ENCODE data around the gene CACNG3.

CACNG3 gene

GRCh38 chr16:24255456-24256371, at the start of gene CACNG3:
Gene CACNG3, plus strand, starts transcription at chr16:24256335. Its CDS starts 420 bp downstream, at chr16:24256755.
- H3K4me3 ChIP-seq (ENCODE audit: low read length), result no peak within 1 kb of the TSS
- H3K9me3 ChIP-seq (ENCODE audit: control insufficient read depth, low read length), result no peaks in the 10 kb centered on the region
- H3K4me1 ChIP-seq (ENCODE audit: control insufficient read depth, insufficient read depth, low read length), result no peaks in the 10 kb centered on the region
- no peaks in the 10 kb centered on the region for H3K36me3 ChIP-seq (ENCODE audit: control insufficient read depth, insufficient read depth, low read length)
- H3K9ac ChIP-seq (ENCODE audit: low read length), result no peak within 1 kb of the TSS
- no peaks in the 10 kb centered on the region for H3K27me3 ChIP-seq (ENCODE audit: control insufficient read depth, insufficient read depth, low read length)

- Histone ChIP-seq H3K4me3 (ENCODE audit: low read length) (no peak overlapping the region), H3K4me1 (ENCODE audit: control insufficient read depth, insufficient read depth, low read length) (no peaks in the 10 kb centered on the region), H3K27me3 (ENCODE audit: control insufficient read depth, insufficient read depth, low read length) (no peaks in the 10 kb centered on the region), H3K9ac (ENCODE audit: low read length) (no peak overlapping the region), H3K9me3 (ENCODE audit: control insufficient read depth, low read length) (no peaks in the 10 kb centered on the region), H3K36me3 (ENCODE audit: control insufficient read depth, insufficient read depth, low read length) (no peaks in the 10 kb centered on the region)
Measured at GRCh38 chr16:24206926-24207325, 49.2 kb upstream of the CACNG3 start.

- Histone ChIP-seq H3K4me1 (ENCODE audit: control insufficient read depth, insufficient read depth, low read length) (no peaks in the 10 kb centered on the region), H3K4me3 (ENCODE audit: low read length) (no peak overlapping the region), H3K9me3 (ENCODE audit: control insufficient read depth, low read length) (no peaks in the 10 kb centered on the region), H3K9ac (ENCODE audit: low read length) (no peak overlapping the region), H3K27me3 (ENCODE audit: control insufficient read depth, insufficient read depth, low read length) (no peaks in the 10 kb centered on the region), H3K36me3 (ENCODE audit: control insufficient read depth, insufficient read depth, low read length) (no peaks in the 10 kb centered on the region)
Measured at GRCh38 chr16:24208710-24209109, 47.4 kb upstream of the CACNG3 start.

- Histone ChIP-seq H3K4me1 (ENCODE audit: control insufficient read depth, insufficient read depth, low read length) (no peaks in the 10 kb centered on the region), H3K4me3 (ENCODE audit: low read length) (no peak overlapping the region), H3K9ac (ENCODE audit: low read length) (no peak overlapping the region), H3K36me3 (ENCODE audit: control insufficient read depth, insufficient read depth, low read length) (no peaks in the 10 kb centered on the region), H3K9me3 (ENCODE audit: control insufficient read depth, low read length) (no peaks in the 10 kb centered on the region), H3K27me3 (ENCODE audit: control insufficient read depth, insufficient read depth, low read length) (no peaks in the 10 kb centered on the region)
Measured at GRCh38 chr16:24214992-24215391, 41.1 kb upstream of the CACNG3 start.

GRCh38 chr16:24216961-24217360, 39.2 kb upstream of the CACNG3 start:
- Histone ChIP-seq H3K4me1 (ENCODE audit: control insufficient read depth, insufficient read depth, low read length) (no peaks in the 10 kb centered on the region), H3K9ac (ENCODE audit: low read length) (no peak overlapping the region), H3K9me3 (ENCODE audit: control insufficient read depth, low read length) (no peaks in the 10 kb centered on the region), H3K36me3 (ENCODE audit: control insufficient read depth, insufficient read depth, low read length) (no peaks in the 10 kb centered on the region), H3K4me3 (ENCODE audit: low read length) (no peak overlapping the region), H3K27me3 (ENCODE audit: control insufficient read depth, insufficient read depth, low read length) (no peaks in the 10 kb centered on the region)

- Histone ChIP-seq H3K36me3 (ENCODE audit: control insufficient read depth, insufficient read depth, low read length) (no peaks in the 10 kb centered on the region), H3K27me3 (ENCODE audit: control insufficient read depth, insufficient read depth, low read length) (no peaks in the 10 kb centered on the region), H3K4me3 (ENCODE audit: low read length) (no peak overlapping the region), H3K9ac (ENCODE audit: low read length) (no peak overlapping the region), H3K4me1 (ENCODE audit: control insufficient read depth, insufficient read depth, low read length) (no peaks in the 10 kb centered on the region), H3K9me3 (ENCODE audit: control insufficient read depth, low read length) (no peaks in the 10 kb centered on the region)
Measured at GRCh38 chr16:24217461-24217860, 38.7 kb upstream of the CACNG3 start.

- Histone ChIP-seq H3K4me1 (ENCODE audit: control insufficient read depth, insufficient read depth, low read length) (no peaks in the 10 kb centered on the region), H3K4me3 (ENCODE audit: low read length) (no peak overlapping the region), H3K27me3 (ENCODE audit: control insufficient read depth, insufficient read depth, low read length) (no peaks in the 10 kb centered on the region), H3K36me3 (ENCODE audit: control insufficient read depth, insufficient read depth, low read length) (no peaks in the 10 kb centered on the region), H3K9me3 (ENCODE audit: control insufficient read depth, low read length) (no peaks in the 10 kb centered on the region), H3K9ac (ENCODE audit: low read length) (no peak overlapping the region)
Measured at GRCh38 chr16:24218299-24218698, 37.8 kb upstream of the CACNG3 start.

- Histone ChIP-seq H3K27me3 (ENCODE audit: control insufficient read depth, insufficient read depth, low read length) (no peaks in the 10 kb centered on the region), H3K9ac (ENCODE audit: low read length) (no peak overlapping the region), H3K4me1 (ENCODE audit: control insufficient read depth, insufficient read depth, low read length) (no peaks in the 10 kb centered on the region), H3K9me3 (ENCODE audit: control insufficient read depth, low read length) (no peaks in the 10 kb centered on the region), H3K4me3 (ENCODE audit: low read length) (no peak overlapping the region), H3K36me3 (ENCODE audit: control insufficient read depth, insufficient read depth, low read length) (no peaks in the 10 kb centered on the region)
Measured at GRCh38 chr16:24221219-24221618, 34.9 kb upstream of the CACNG3 start.

- Histone ChIP-seq H3K9ac (ENCODE audit: low read length) (no peak overlapping the region), H3K27me3 (ENCODE audit: control insufficient read depth, insufficient read depth, low read length) (no peaks in the 10 kb centered on the region), H3K4me1 (ENCODE audit: control insufficient read depth, insufficient read depth, low read length) (no peaks in the 10 kb centered on the region), H3K4me3 (ENCODE audit: low read length) (no peak overlapping the region), H3K9me3 (ENCODE audit: control insufficient read depth, low read length) (no peaks in the 10 kb centered on the region), H3K36me3 (ENCODE audit: control insufficient read depth, insufficient read depth, low read length) (no peaks in the 10 kb centered on the region)
Measured at GRCh38 chr16:24228514-24228913, 27.6 kb upstream of the CACNG3 start.

- no peaks in the 10 kb centered on the region for H3K4me1 ChIP-seq (ENCODE audit: control insufficient read depth, insufficient read depth, low read length)
- H3K9me3 ChIP-seq (ENCODE audit: control insufficient read depth, low read length), result no peaks in the 10 kb centered on the region
- no peaks in the 10 kb centered on the region for H3K36me3 ChIP-seq (ENCODE audit: control insufficient read depth, insufficient read depth, low read length)
- H3K27me3 ChIP-seq (ENCODE audit: control insufficient read depth, insufficient read depth, low read length), result no peaks in the 10 kb centered on the region
- no peak overlapping the region for H3K9ac ChIP-seq (ENCODE audit: low read length)
- H3K4me3 ChIP-seq (ENCODE audit: low read length), result no peak overlapping the region
Measured at GRCh38 chr16:24232936-24233335, 23.2 kb upstream of the CACNG3 start.

- H3K9me3 ChIP-seq (ENCODE audit: control insufficient read depth, low read length), result no peaks in the 10 kb centered on the region
- H3K4me3 ChIP-seq (ENCODE audit: low read length), result no peak overlapping the region
- H3K27me3 ChIP-seq (ENCODE audit: control insufficient read depth, insufficient read depth, low read length), result no peaks in the 10 kb centered on the region
- H3K9ac ChIP-seq (ENCODE audit: low read length), result no peak overlapping the region
- H3K4me1 ChIP-seq (ENCODE audit: control insufficient read depth, insufficient read depth, low read length), result no peaks in the 10 kb centered on the region
- no peaks in the 10 kb centered on the region for H3K36me3 ChIP-seq (ENCODE audit: control insufficient read depth, insufficient read depth, low read length)
Measured at GRCh38 chr16:24234737-24235136, 21.4 kb upstream of the CACNG3 start.

GRCh38 chr16:24235806-24236205, 20.3 kb upstream of the CACNG3 start:
- Histone ChIP-seq H3K4me1 (ENCODE audit: control insufficient read depth, insufficient read depth, low read length) (no peaks in the 10 kb centered on the region), H3K4me3 (ENCODE audit: low read length) (no peak overlapping the region), H3K36me3 (ENCODE audit: control insufficient read depth, insufficient read depth, low read length) (no peaks in the 10 kb centered on the region), H3K9me3 (ENCODE audit: control insufficient read depth, low read length) (no peaks in the 10 kb centered on the region), H3K27me3 (ENCODE audit: control insufficient read depth, insufficient read depth, low read length) (no peaks in the 10 kb centered on the region), H3K9ac (ENCODE audit: low read length) (no peak overlapping the region)

Data from mucosa of stomach (tissue), 1 donor.